Kidney glomerular epithelial cell (primary cell): ENCODE data around the gene DLGAP5.

ENCODE experiments used
- DNase-seq: peaks from one replicate; lab custom pipeline; 2025; lab: John Stamatoyannopoulos, UW

Gene DLGAP5

GRCh38 chr14:55114720-55115119 is 76.7 kb downstream of the DLGAP5 start:
- DNase-seq = no peak

- DNase-seq = no peak
These were observed 80.2 kb downstream of the DLGAP5 start for GRCh38 chr14:55111122-55111708.

- DNase-seq = no peak
These were observed 81.5 kb downstream of the DLGAP5 start for GRCh38 chr14:55109836-55110235.

GRCh38 chr14:55107766-55108554 is 83.4 kb downstream of the DLGAP5 start:
- DNase-seq = peak; percentile 71

GRCh38 chr14:55105991-55106390 is 85.4 kb downstream of the DLGAP5 start:
- no peak for DNase-seq

GRCh38 chr14:55103971-55104954 is 87.1 kb downstream of the DLGAP5 start:
- no peak for DNase-seq

GRCh38 chr14:55103005-55103640 is 88.3 kb downstream of the DLGAP5 start:
- peak; percentile 76 for DNase-seq

- peak; percentile 44 for DNase-seq
These were observed 89.2 kb downstream of the DLGAP5 start for GRCh38 chr14:55102141-55102621.

- no peak for DNase-seq
These were observed 89.7 kb downstream of the DLGAP5 start for GRCh38 chr14:55101698-55102097.

- DNase-seq = no peak
These were observed 91.6 kb downstream of the DLGAP5 start for GRCh38 chr14:55099756-55100155.

GRCh38 chr14:55098561-55098898 is 92.9 kb downstream of the DLGAP5 start:
- DNase-seq = no peak
